CD4-positive, alpha-beta T cell (primary cell): ENCODE results near the gene FUT4. TPM values are rescaled to one million over a fixed set of nuclear protein-coding genes. Genes with fewer than 3 reads are reported as not detected.

ENCODE experiments used
- ATAC-seq: fragments of 200-7000 bp; cut with Tn5 transposase; one replicate; pipeline ENCODE4 v1.10.0; 2022; ENCODE audit warnings: mild to moderate bottlenecking; ENCODE audit not compliant: poor library complexity
- CTCF ChIA-PET: fragments of 350-600 bp; sonication (Branson Sonifier 250); formaldehyde crosslinking; loops from one replicate; lab custom pipeline; 2021; ENCODE audit warnings: antibody characterized with exemption, inconsistent platforms; lab: Charles Lee
- POLR2A ChIA-PET: fragments of 350-600 bp; sonication (Branson Sonifier 250); formaldehyde crosslinking; loops from one replicate; lab custom pipeline; 2021; ENCODE audit warnings: antibody characterized with exemption, inconsistent platforms; lab: Charles Lee
- DNase-seq, 14 experiments: peaks; one replicate each; pipeline ENCODE4 v3.0.0-alpha.2; 2013 to 2020; ENCODE audit warnings: mixed read lengths in 2 of 14
- H3K27ac ChIP-seq, 2 donors: one replicate each; pipeline versions ENCODE4 v1.5.1 to v1.7.0; 2013; ENCODE audit warnings: low read length in 2 of 2, low read depth in 1 of 2, mild to moderate bottlenecking in 1 of 2
- H3K27me3 ChIP-seq, 2 experiments: 1 replicate in 1 of 2; 2 replicates in 1 of 2; pipeline versions ENCODE4 v1.6.1 to v1.7.0; 2013; ENCODE audit warnings: low read length in 2 of 2, control low read depth in 1 of 2, mild to moderate bottlenecking in 1 of 2, moderate library complexity in 1 of 2; ENCODE audit not compliant: insufficient read depth in 2 of 2, control insufficient read depth in 1 of 2
- H3K36me3 ChIP-seq: one replicate; pipeline ENCODE4 v1.6.1; 2013; ENCODE audit warnings: low read length, control low read depth; ENCODE audit not compliant: insufficient read depth
- H3K4me1 ChIP-seq: one replicate; pipeline ENCODE4 v1.6.1; 2013; ENCODE audit warnings: low read length, control low read depth; ENCODE audit not compliant: insufficient read depth
- H3K4me3 ChIP-seq: one replicate; pipeline ENCODE4 v1.5.1; 2013; ENCODE audit warnings: mild to moderate bottlenecking, low read length, moderate library complexity
- H3K9me3 ChIP-seq, 2 experiments: 1 replicate in 1 of 2; 2 replicates in 1 of 2; pipeline versions ENCODE4 v1.6.1 to v1.7.0; 2013; ENCODE audit warnings: low read length in 2 of 2, mild to moderate bottlenecking in 2 of 2, control low read depth in 1 of 2, moderate library complexity in 1 of 2; ENCODE audit not compliant: control insufficient read depth in 1 of 2, insufficient read depth in 1 of 2
- H3K27ac Mint-ChIP-seq: one replicate; pipeline ENCODE4 v1.8.0; 2020; ENCODE audit warnings: mixed read lengths
- H3K27me3 Mint-ChIP-seq: one replicate; pipeline ENCODE4 v1.8.0; 2021; ENCODE audit warnings: mixed read lengths
- H3K36me3 Mint-ChIP-seq: one replicate; pipeline ENCODE4 v1.8.0; 2021; ENCODE audit warnings: low read depth, mixed read lengths
- H3K4me1 Mint-ChIP-seq: one replicate; pipeline ENCODE4 v1.8.0; 2021; ENCODE audit warnings: low read depth, mixed read lengths
- H3K4me3 Mint-ChIP-seq: one replicate; pipeline ENCODE4 v1.8.0; 2020; ENCODE audit warnings: mild to moderate bottlenecking, mixed read lengths
- H3K9me3 Mint-ChIP-seq: one replicate; pipeline ENCODE4 v1.8.0; 2020; ENCODE audit warnings: mixed read lengths
- CTCF ChIP-seq: fragments of 200-600 bp; IDR thresholded peaks from one replicate; pipeline ENCODE4 v1.8.0; 2022; ENCODE audit warnings: antibody characterized with exemption, mild to moderate bottlenecking
- intact Hi-C, 2 experiments: fragments of 100-400 bp; cut with DNase I in 1 of 2; cut with micrococcal nuclease in 1 of 2; formaldehyde crosslinking; loops; one replicate each; pipeline versions ENCODE4 v1.15.1 to v1.9.0; 2023 to 2025; cut with DNase I, micrococcal nuclease
- total RNA-seq, 174 experiments: library from RNA in 2 of 174; stranded (reverse) in 2 of 174; gene quantifications; one replicate each; pipeline ENCODE4 v1.2.3 and lab custom pipeline; 2021 to 2026

Gene FUT4
- total RNA-seq, 2 experiments from 2014 or later = 4.3 to 5.1 TPM

GRCh38 chr11:94544646-94545263 lies 1.0 kb downstream of the FUT4 start:
- peak; percentile 8 for ATAC-seq
- Histone ChIP-seq H3K4me3 (peak overlapping the region; percentile 82), H3K27ac (no peak overlapping the region), H3K9me3 (no peaks in the 10 kb centered on the region), H3K36me3 (no peaks in the 10 kb centered on the region), H3K27me3 (no peaks in the 10 kb centered on the region), H3K4me1 (peaks cover 33% of the 10 kb centered on the region)
- TF ChIP-seq CTCF = no peak
- intact Hi-C loops = loop anchor here in 1 of 2 experiments (5.0 kb wide), 4 partner anchors 47 to 1248 kb away; partner anchors contain the start of genes CEP57, CWC15, ENDOD1 and KDM4D
- peak overlapping the region; percentile 83 for H3K27ac Mint-ChIP-seq
- no peaks in the 10 kb centered on the region for H3K9me3 Mint-ChIP-seq
- H3K4me1 Mint-ChIP-seq = peaks cover 59% of the 10 kb centered on the region
- H3K36me3 Mint-ChIP-seq = peaks cover 4% of the 10 kb centered on the region
- peak in 2 of 14 experiments; percentile 2 to 16 for DNase-seq
- H3K4me3 Mint-ChIP-seq = peak overlapping the region; percentile 81
- H3K27me3 Mint-ChIP-seq = no peaks in the 10 kb centered on the region
- ChIA-PET CTCF (no interaction called here), POLR2A (interaction anchor here (1.0 to 2.1 kb wide), 8 partner anchors 51 to 1246 kb away, joined by 3 to 10 read pairs (median 4); partner anchors contain the start of genes ANKRD49, CEP57, CWC15 and ENDOD1)

GRCh38 chr11:94545264-94546161 lies 1.8 kb downstream of the FUT4 start:
- H3K4me1 Mint-ChIP-seq = peaks cover 66% of the 10 kb centered on the region

More at GRCh38 chr11:94545264-94546161, 1.8 kb downstream of the FUT4 start:
- ChIA-PET CTCF (no interaction called here), POLR2A (interaction anchor here (1.1 to 2.1 kb wide), 2 partner anchors 522 to 1244 kb away, joined by 3 to 10 read pairs; partner anchors contain the start of genes FAM76B and SRSF8)
- Histone ChIP-seq H3K36me3 (no peaks in the 10 kb centered on the region), H3K9me3 (no peaks in the 10 kb centered on the region), H3K4me1 (peaks cover 33% of the 10 kb centered on the region), H3K4me3 (peak overlapping the region; percentile 82), H3K27ac (no peak overlapping the region), H3K27me3 (no peaks in the 10 kb centered on the region)
- Mint-ChIP-seq H3K27me3 (no peaks in the 10 kb centered on the region), H3K36me3 (peaks cover 4% of the 10 kb centered on the region), H3K27ac (peak overlapping the region; percentile 83), H3K9me3 (no peaks in the 10 kb centered on the region), H3K4me3 (peak overlapping the region; percentile 81)
- no peak for TF ChIP-seq CTCF
- DNase-seq = peak in 2 of 14 experiments; percentile 14 to 25
- intact Hi-C loops = loop anchor here in 1 of 2 experiments (5.0 kb wide), 1 partner anchor 542 kb away; the partner anchor contains the start of gene ENDOD1
- ATAC-seq = no peak
